ENCODE measurements around the gene NEK7.

DNA sequence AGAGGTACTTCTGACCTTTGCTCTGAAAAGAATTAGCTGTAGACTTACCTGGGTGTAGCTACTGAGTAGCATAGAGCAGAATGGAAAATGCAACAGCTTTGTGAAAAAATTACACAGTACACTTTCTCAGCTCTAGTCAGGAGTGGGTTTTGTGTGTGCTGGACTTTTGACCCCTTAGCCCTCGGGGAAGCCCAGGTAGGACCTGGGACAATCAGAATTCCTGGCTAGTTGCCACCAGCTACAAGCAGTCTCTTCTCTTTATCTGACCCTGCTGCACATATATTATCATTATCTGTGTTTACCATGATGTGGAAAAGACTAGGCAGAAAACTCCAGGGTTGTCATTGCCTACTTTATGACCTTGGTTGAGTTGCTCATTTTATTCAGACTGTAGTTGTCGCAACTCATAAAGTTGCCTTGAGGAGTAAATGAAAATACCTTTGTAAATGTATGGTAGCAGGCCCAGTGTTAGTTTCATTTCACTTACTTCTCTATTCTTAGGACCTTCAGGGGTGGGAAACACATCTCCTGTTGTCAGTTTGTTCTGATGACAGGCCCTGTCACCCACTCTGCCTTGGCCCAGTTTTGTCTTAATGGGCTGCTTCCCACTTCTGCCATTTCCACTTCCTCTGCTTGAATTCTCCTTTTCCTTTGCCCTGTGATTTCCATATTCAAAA lies 5.4 kb downstream of the NEK7 start:
- no peak for TF ChIP-seq YY1 (IDR thresholded peaks at IDR 0.05; ENCODE audit: insufficient read depth, insufficient read length)
- TF ChIP-seq SUZ12 (IDR thresholded peaks at IDR 0.05; ENCODE audit: extremely low read depth, insufficient read depth, insufficient read length): no peak

Data from NT2/D1 (cell line).